GM20000 (cell line): ENCODE results near the gene SLC41A3.

ENCODE experiments used
- DNase-seq: peaks from one replicate; pipeline ENCODE4 v3.0.0; 2012; ENCODE audit warnings: low spot score
- TF ChIP-seq, protein P1 (sequence below): IDR thresholded peaks from 2 replicates; pipeline ENCODE4 v1.5.1; 2012; ENCODE audit warnings: mild to moderate bottlenecking, control low read depth; ENCODE audit errors: extremely low read depth, missing control alignments

Gene SLC41A3

DNA sequence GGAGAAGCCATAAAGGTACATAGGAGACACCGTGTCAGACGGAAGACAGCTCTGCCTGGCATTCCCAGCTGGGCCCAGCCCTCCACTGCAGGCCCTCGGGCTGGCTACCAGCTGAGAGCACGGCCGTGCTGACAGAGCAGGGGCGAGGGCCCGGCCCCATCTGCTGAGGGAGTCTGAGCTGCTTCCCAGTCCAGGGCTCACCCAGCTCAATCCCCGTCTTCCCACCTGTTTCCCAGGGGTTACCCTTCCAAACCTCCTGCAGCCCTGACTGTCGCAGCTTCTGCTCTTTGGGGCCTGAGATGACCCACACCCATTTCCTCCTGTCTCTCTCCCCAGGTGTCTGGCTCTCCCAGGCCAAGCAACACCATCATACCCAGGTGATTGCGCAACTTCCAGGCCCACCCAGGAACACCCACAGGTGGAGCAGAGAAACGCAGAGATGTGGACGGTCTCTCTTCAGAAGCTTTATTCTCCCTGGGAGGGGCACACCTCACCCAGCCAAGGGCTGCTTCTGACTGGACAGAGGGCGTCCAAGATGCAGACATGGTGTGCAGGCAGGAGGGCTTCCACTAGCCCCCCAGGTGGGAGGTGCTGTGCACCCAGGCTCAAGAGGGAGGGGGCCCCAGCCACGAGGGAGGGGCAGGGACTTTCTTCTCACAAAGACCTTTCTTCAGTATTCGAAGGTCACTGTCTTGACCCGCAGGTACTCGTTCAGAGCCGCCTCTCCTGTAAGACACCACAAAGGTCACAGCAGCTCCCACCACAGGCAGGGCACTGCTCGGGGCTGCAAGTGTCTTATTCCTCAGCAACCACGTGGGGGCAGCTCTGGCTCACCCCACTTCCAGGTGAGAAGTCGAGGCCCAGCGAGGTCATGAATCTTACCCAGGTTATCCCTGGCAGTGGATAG lies 19.4 kb upstream of the SLC41A3 start:
- DNase-seq = no peak

DNA sequence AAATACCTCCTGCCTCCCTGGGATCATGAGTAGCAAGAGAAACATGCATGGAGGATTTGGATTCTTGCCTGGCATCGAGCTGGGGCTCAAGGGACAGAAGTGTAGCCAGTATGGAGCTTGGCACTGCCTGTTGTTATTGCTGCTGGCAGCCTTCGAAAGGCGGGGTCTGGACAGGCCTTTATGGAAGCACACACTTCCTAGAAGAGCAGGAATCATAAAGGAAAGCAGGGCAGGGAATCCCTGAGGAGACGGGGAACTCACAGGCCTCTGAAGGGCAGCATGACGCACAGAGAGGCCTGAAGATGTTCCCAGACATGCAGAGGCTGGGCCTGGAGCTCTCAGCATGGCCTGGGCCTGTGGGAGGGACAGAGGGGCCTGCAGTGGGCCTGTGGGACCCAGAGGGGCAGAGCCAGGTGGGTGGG lies 18.6 kb upstream of the SLC41A3 start:
- DNase-seq = no peak
- TF ChIP-seq, protein P1, sequence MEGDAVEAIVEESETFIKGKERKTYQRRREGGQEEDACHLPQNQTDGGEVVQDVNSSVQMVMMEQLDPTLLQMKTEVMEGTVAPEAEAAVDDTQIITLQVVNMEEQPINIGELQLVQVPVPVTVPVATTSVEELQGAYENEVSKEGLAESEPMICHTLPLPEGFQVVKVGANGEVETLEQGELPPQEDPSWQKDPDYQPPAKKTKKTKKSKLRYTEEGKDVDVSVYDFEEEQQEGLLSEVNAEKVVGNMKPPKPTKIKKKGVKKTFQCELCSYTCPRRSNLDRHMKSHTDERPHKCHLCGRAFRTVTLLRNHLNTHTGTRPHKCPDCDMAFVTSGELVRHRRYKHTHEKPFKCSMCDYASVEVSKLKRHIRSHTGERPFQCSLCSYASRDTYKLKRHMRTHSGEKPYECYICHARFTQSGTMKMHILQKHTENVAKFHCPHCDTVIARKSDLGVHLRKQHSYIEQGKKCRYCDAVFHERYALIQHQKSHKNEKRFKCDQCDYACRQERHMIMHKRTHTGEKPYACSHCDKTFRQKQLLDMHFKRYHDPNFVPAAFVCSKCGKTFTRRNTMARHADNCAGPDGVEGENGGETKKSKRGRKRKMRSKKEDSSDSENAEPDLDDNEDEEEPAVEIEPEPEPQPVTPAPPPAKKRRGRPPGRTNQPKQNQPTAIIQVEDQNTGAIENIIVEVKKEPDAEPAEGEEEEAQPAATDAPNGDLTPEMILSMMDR = no peak

More for the DNA sequence above, 19.4 kb upstream of the SLC41A3 start:
- TF ChIP-seq, protein P1 = no peak

DNA sequence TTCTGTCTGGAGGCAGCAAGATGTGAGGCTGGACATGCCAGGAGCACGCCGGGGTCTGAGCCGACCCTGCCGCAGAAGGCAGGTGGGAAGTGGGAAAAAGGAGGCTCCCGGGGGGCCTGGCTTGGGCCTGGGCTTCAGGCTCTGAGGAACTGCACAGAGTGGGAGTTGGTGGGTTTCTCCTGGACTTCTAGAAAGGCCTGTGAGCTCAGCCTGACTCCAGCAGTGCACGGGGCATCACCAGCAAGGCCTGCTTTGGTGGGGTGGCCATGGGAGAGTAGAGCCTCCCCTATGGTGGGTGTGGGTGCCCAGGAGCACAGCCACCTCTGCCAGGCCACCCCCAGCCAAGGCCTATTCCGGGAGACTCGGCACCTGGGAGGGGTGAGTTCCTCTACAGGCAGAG lies 18.1 kb upstream of the SLC41A3 start:
- DNase-seq = no peak
- TF ChIP-seq, protein P1 = no peak

DNA sequence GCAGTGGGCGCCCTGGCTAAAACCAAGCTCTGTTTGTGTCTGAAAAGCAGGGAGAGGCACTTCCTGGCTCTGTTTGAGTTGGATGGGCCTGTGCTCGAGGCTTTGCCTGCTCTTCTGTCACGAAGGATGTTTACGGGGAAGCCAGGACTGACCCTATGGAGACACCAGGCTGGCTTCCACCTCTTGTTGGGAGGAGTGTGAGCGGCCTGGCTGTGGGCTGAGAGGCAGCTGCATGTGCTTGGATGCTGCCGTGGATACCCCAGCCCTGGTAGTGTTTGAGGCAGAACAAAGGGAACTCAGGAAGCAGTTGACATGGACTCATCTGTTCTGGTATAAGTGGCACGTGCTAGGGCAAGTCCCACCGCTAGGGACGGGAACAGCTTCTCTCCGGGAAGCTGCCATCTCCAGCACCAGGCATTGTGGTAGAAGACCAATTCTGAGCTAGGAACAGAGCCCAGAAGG lies 17.6 kb upstream of the SLC41A3 start:
- DNase-seq = no peak
- TF ChIP-seq, protein P1 = no peak

DNA sequence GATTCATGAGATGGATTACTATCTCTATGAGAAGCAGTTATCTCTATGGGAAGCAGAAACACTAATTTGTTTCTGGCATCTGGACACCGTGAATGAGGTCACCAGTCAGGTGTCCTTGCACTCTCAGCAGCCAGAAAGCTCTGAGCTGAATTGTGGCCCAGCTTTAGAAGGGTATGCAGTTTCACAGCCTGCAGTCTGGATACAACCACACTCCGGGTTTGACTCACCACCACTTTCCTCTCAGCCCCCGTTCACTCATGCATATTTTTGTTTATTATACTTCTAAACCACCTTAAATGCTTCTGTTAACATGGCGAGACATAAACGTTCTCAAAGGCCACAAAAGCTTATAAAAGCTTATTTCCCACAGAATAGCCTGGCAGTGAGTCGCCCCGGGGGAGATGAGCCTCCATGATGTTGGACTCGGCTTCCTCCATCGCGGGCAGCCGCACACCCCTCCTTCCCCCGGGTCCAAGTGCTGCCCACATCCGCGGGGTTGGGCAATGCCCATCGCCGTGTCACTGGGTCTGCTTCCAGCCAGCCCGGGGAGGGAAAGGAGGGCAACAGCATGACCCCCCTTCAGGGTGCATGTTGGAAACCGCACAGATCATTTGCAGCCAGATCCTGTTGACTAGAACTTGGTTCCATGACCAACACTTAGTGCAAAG lies 16.8 kb upstream of the SLC41A3 start:
- TF ChIP-seq, protein P1 = no peak
- DNase-seq = no peak

DNA sequence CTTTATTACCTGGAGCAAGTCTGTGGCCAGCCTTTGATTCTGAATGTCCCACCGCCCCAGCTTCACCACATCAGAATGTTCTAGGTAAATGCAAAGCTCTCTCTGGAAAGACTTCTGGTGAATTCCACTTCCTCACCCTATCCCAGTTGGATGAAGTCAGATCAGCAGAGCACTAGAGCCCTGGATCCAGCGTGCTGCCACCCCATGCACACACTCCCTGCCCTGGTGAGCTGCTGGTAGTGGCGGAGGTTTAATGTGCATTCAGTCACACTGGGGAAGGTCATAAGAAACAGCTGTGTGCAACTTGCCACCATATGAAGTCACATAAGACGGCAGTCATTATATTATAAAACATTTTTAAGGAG lies 16.3 kb upstream of the SLC41A3 start:
- no peak for DNase-seq
- TF ChIP-seq, protein P1 = no peak

DNA sequence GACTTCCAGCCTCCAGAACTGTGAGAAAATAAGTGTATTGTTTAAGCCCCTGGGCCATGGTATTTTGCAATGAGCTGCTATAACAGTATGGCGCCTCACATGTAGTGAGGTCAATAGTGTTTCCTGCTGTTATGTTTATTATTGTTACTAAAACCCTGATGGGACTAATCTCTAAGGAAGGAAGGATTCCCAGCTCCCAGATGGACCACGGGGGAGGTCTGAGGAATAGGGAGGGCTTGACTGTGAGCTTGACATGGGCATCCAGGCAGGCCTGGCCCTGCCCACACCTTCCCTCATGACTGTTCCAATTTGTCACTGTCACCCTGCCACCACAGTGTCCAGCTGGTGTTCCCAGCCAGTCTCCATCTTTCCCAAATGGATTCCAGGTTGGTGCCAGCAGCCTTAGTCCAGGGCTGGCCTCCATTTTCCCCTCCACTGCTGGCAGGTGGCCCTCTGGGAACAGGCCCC lies 14.5 kb upstream of the SLC41A3 start:
- TF ChIP-seq, protein P1 = no peak

More for the DNA sequence above, 14.5 kb upstream of the SLC41A3 start:
- DNase-seq = no peak
